ENCODE measurements around the gene CYP2C9. TPM values are rescaled to one million over a fixed set of nuclear protein-coding genes. Genes with fewer than 3 reads are reported as not detected.
"Not testable (repeated sequence)": the region's sequence is repeated elsewhere in the genome, so short reads cannot be mapped to it uniquely, and the experiment has no call there.

The CYP2C9 gene
- total RNA-seq = not detected
- 0.61 TPM for polyA plus RNA-seq

- Histone ChIP-seq H3K4me3 (ENCODE audit: low read depth, low read length) (no peak within 1 kb of the TSS), H3K36me3 (ENCODE audit: insufficient read depth) (no peaks in the 10 kb centered on the region), H3K4me1 (ENCODE audit: insufficient read depth) (no peaks in the 10 kb centered on the region), H3K27ac (ENCODE audit: low read depth) (no peak within 1 kb of the TSS)
- 69% methylated on average over 2 of the region's 2 CpGs for WGBS
- no peak for DNase-seq (ENCODE audit: extremely low spot score)
These were observed at the start of gene CYP2C9 for GRCh38 chr10:94938383-94938782. CYP2C9 (plus strand) TSS chr10:94938658; CDS start chr10:94938683, 25 bp downstream.

GRCh38 chr10:94889123-94889522 is 49.3 kb upstream of the CYP2C9 start:
- WGBS = 69% methylated on average over 3 of the region's 3 CpGs
- no peak overlapping the region for H3K4me3 ChIP-seq (ENCODE audit: low read depth, low read length)
- DNase-seq (ENCODE audit: extremely low spot score) = no peak

GRCh38 chr10:94890264-94891022 is 48.0 kb upstream of the CYP2C9 start:
- Histone ChIP-seq H3K4me3 (ENCODE audit: low read depth, low read length) (no peak overlapping the region), H3K27ac (ENCODE audit: low read depth) (no peak overlapping the region), H3K36me3 (ENCODE audit: insufficient read depth) (no peaks in the 10 kb centered on the region), H3K4me1 (ENCODE audit: insufficient read depth) (no peaks in the 10 kb centered on the region)
- WGBS = 92% methylated on average over 4 of the region's 4 CpGs
- no peak for DNase-seq (ENCODE audit: extremely low spot score)

More at GRCh38 chr10:94889123-94889522, 49.3 kb upstream of the CYP2C9 start:
- no peaks in the 10 kb centered on the region for H3K4me1 ChIP-seq (ENCODE audit: insufficient read depth)
- H3K36me3 ChIP-seq (ENCODE audit: insufficient read depth) = no peaks in the 10 kb centered on the region
- H3K27ac ChIP-seq (ENCODE audit: low read depth) = no peak overlapping the region

- not testable (repeated sequence) for DNase-seq (ENCODE audit: extremely low spot score); H3K36me3 ChIP-seq (ENCODE audit: insufficient read depth); H3K4me3 ChIP-seq (ENCODE audit: low read depth, low read length); H3K27ac ChIP-seq (ENCODE audit: low read depth); H3K4me1 ChIP-seq (ENCODE audit: insufficient read depth)
- WGBS = 71% methylated on average over 7 of the region's 7 CpGs
These were observed 40.0 kb upstream of the CYP2C9 start for GRCh38 chr10:94898414-94898813.

GRCh38 chr10:94902080-94902479 is 36.4 kb upstream of the CYP2C9 start:
- H3K4me3 ChIP-seq (ENCODE audit: low read depth, low read length) = no peak overlapping the region
- no peaks in the 10 kb centered on the region for H3K4me1 ChIP-seq (ENCODE audit: insufficient read depth)
- no peaks in the 10 kb centered on the region for H3K36me3 ChIP-seq (ENCODE audit: insufficient read depth)
- WGBS = 64% methylated on average over 1 of the region's 1 CpG
- no peak for DNase-seq (ENCODE audit: extremely low spot score)
- H3K27ac ChIP-seq (ENCODE audit: low read depth) = no peak overlapping the region

- no peaks in the 10 kb centered on the region for H3K36me3 ChIP-seq (ENCODE audit: insufficient read depth)
- DNase-seq (ENCODE audit: extremely low spot score) = no peak
- no peaks in the 10 kb centered on the region for H3K4me1 ChIP-seq (ENCODE audit: insufficient read depth)
- H3K27ac ChIP-seq (ENCODE audit: low read depth) = no peak overlapping the region
- no peak overlapping the region for H3K4me3 ChIP-seq (ENCODE audit: low read depth, low read length)
- 0% methylated on average over 1 of the region's 1 CpG for WGBS
These were observed 35.9 kb upstream of the CYP2C9 start for GRCh38 chr10:94902570-94902969.

GRCh38 chr10:94904506-94905148 is 33.8 kb upstream of the CYP2C9 start:
- 81% methylated on average over 1 of the region's 1 CpG for WGBS
- not testable (repeated sequence) for H3K27ac ChIP-seq (ENCODE audit: low read depth); H3K4me3 ChIP-seq (ENCODE audit: low read depth, low read length); H3K36me3 ChIP-seq (ENCODE audit: insufficient read depth); H3K4me1 ChIP-seq (ENCODE audit: insufficient read depth); DNase-seq (ENCODE audit: extremely low spot score)

- Histone ChIP-seq H3K36me3 (ENCODE audit: insufficient read depth) (no peaks in the 10 kb centered on the region), H3K4me3 (ENCODE audit: low read depth, low read length) (no peak overlapping the region), H3K27ac (ENCODE audit: low read depth) (no peak overlapping the region), H3K4me1 (ENCODE audit: insufficient read depth) (no peaks in the 10 kb centered on the region)
- DNase-seq (ENCODE audit: extremely low spot score) = no peak
These were observed 22.0 kb upstream of the CYP2C9 start for GRCh38 chr10:94916423-94916822.

- no peak for DNase-seq (ENCODE audit: extremely low spot score)
- 67% methylated on average over 2 of the region's 2 CpGs for WGBS
- Histone ChIP-seq H3K4me3 (ENCODE audit: low read depth, low read length) (no peak overlapping the region), H3K4me1 (ENCODE audit: insufficient read depth) (no peaks in the 10 kb centered on the region), H3K27ac (ENCODE audit: low read depth) (no peak overlapping the region), H3K36me3 (ENCODE audit: insufficient read depth) (no peaks in the 10 kb centered on the region)
These were observed 1.7 kb upstream of the CYP2C9 start for GRCh38 chr10:94936721-94937120.

- 87% methylated on average over 5 of the region's 5 CpGs for WGBS
- not testable (repeated sequence) for DNase-seq (ENCODE audit: extremely low spot score); H3K27ac ChIP-seq (ENCODE audit: low read depth); H3K4me1 ChIP-seq (ENCODE audit: insufficient read depth); H3K36me3 ChIP-seq (ENCODE audit: insufficient read depth); H3K4me3 ChIP-seq (ENCODE audit: low read depth, low read length)
These were observed 5.1 kb downstream of the CYP2C9 start for GRCh38 chr10:94943432-94944103.

GRCh38 chr10:94946181-94946580 is 7.7 kb downstream of the CYP2C9 start:
- not testable (repeated sequence) for H3K4me1 ChIP-seq (ENCODE audit: insufficient read depth); DNase-seq (ENCODE audit: extremely low spot score); H3K36me3 ChIP-seq (ENCODE audit: insufficient read depth); H3K27ac ChIP-seq (ENCODE audit: low read depth); H3K4me3 ChIP-seq (ENCODE audit: low read depth, low read length)
- WGBS = 91% methylated on average over 4 of the region's 4 CpGs

GRCh38 chr10:94963901-94964300 is 25.4 kb downstream of the CYP2C9 start:
- no peak overlapping the region for H3K27ac ChIP-seq (ENCODE audit: low read depth)
- H3K4me3 ChIP-seq (ENCODE audit: low read depth, low read length) = no peak overlapping the region
- 2% methylated on average over 1 of the region's 1 CpG for WGBS
- no peaks in the 10 kb centered on the region for H3K36me3 ChIP-seq (ENCODE audit: insufficient read depth)
- no peaks in the 10 kb centered on the region for H3K4me1 ChIP-seq (ENCODE audit: insufficient read depth)
- DNase-seq (ENCODE audit: extremely low spot score) = no peak

- no peak for DNase-seq (ENCODE audit: extremely low spot score)
- Histone ChIP-seq H3K27ac (ENCODE audit: low read depth) (no peak overlapping the region), H3K4me3 (ENCODE audit: low read depth, low read length) (no peak overlapping the region), H3K36me3 (ENCODE audit: insufficient read depth) (no peaks in the 10 kb centered on the region), H3K4me1 (ENCODE audit: insufficient read depth) (no peaks in the 10 kb centered on the region)
- 38% methylated on average over 4 of the region's 4 CpGs for WGBS
These were observed 45.1 kb downstream of the CYP2C9 start for GRCh38 chr10:94983555-94983954.

GRCh38 chr10:94989192-94989591 is 50.7 kb downstream of the CYP2C9 start:
- no peak overlapping the region for H3K4me3 ChIP-seq (ENCODE audit: low read depth, low read length)
- H3K27ac ChIP-seq (ENCODE audit: low read depth) = no peak overlapping the region
- DNase-seq (ENCODE audit: extremely low spot score) = no peak
- no peaks in the 10 kb centered on the region for H3K36me3 ChIP-seq (ENCODE audit: insufficient read depth)
- H3K4me1 ChIP-seq (ENCODE audit: insufficient read depth) = no peaks in the 10 kb centered on the region
